Activated CD8-positive, alpha-beta memory T cell treated with anti-CD3 and anti-CD28 coated beads for 1 hour (primary cell): ENCODE data around the gene PPP1R12C.
"Not testable (repeated sequence)": the region's sequence is repeated elsewhere in the genome, so short reads cannot be mapped to it uniquely, and the experiment has no call there.

Experiments used
- DNase-seq, 2 donors: peaks; one replicate each; pipeline ENCODE4 v3.0.0-alpha.2; 2020; ENCODE audit warnings: low read depth in 1 of 2; ENCODE audit errors: extremely low read depth in 1 of 2

PPP1R12C gene

GRCh38 chr19:55077106-55077505 is 40.3 kb downstream of the PPP1R12C start:
- DNase-seq, result no peak

GRCh38 chr19:55076321-55076720 is 41.1 kb downstream of the PPP1R12C start:
- no peak for DNase-seq

- no peak for DNase-seq
Measured at GRCh38 chr19:55075371-55075998, 42.0 kb downstream of the PPP1R12C start, which contains the start of gene EPS8L1. TSS of gene EPS8L1 (plus strand) at chr19:55075869. CDS start at chr19:55076445, 576 bp downstream.

GRCh38 chr19:55071913-55072312 is 45.5 kb downstream of the PPP1R12C start:
- DNase-seq, result no peak

- no peak for DNase-seq
Measured at GRCh38 chr19:55071129-55071502, 46.3 kb downstream of the PPP1R12C start.

GRCh38 chr19:55070466-55071128 is 46.8 kb downstream of the PPP1R12C start:
- DNase-seq, result no peak

- DNase-seq, result no peak
Measured at GRCh38 chr19:55069865-55070197, 47.6 kb downstream of the PPP1R12C start.

GRCh38 chr19:55068950-55069864 is 48.2 kb downstream of the PPP1R12C start:
- no peak for DNase-seq

GRCh38 chr19:55067869-55068268 is 49.6 kb downstream of the PPP1R12C start:
- no peak for DNase-seq

- DNase-seq, result no peak
Measured at GRCh38 chr19:55066107-55066709, 51.2 kb downstream of the PPP1R12C start.

- DNase-seq, result not testable (repeated sequence)
Measured at GRCh38 chr19:55065516-55065915, 51.9 kb downstream of the PPP1R12C start.

GRCh38 chr19:55063492-55063843 is 54.0 kb downstream of the PPP1R12C start:
- no peak for DNase-seq

GRCh38 chr19:55062735-55063491 is 54.5 kb downstream of the PPP1R12C start, which contains the start of gene RDH13:
TSS of gene RDH13 (minus strand) at chr19:55063148. CDS start at chr19:55063032, 116 bp downstream.
- DNase-seq, result peak; percentile 92 to 98

GRCh38 chr19:55060287-55060686 is 57.1 kb downstream of the PPP1R12C start:
- DNase-seq, result not testable (repeated sequence)

GRCh38 chr19:55058781-55059610 is 58.4 kb downstream of the PPP1R12C start:
- DNase-seq, result no peak

GRCh38 chr19:55056827-55057226 is 60.6 kb downstream of the PPP1R12C start:
- DNase-seq, result no peak

GRCh38 chr19:55053735-55054134 is 63.7 kb downstream of the PPP1R12C start:
- no peak for DNase-seq

GRCh38 chr19:55050749-55051532 is 66.5 kb downstream of the PPP1R12C start:
- no peak for DNase-seq

- DNase-seq, result no peak
Measured at GRCh38 chr19:55048446-55048845, 69.0 kb downstream of the PPP1R12C start.
